K562 (cell line): ENCODE results near the gene COX4I2. TPM values are rescaled to one million over a fixed set of nuclear protein-coding genes. Genes with fewer than 3 reads are reported as not detected.

Experiments used
- ATAC-seq: fragments of 200-7000 bp; cut with Tn5 transposase; 3 replicates; pipeline ENCODE4 v1.9.1; 2020; ENCODE audit warnings: moderate library complexity
- BruUV-seq: library from RNA; stranded (reverse); fragments of 400-500 nt; replicated peaks from 2 replicates; lab custom pipeline; 2021; lab: Mats Ljungman, UMichigan
- CTCF ChIA-PET: fragments of 300-600 bp; formaldehyde crosslinking; extraction: SDS; loops from one replicate; lab custom pipeline; 2021; ENCODE audit warnings: low intra/inter-chr PET ratio; lab: Yijun Ruan, JAX
- POLR2A ChIA-PET: fragments of 300-600, 350-650 bp; sonication (Branson Sonifier 250); formaldehyde crosslinking; extraction: SDS; loops from one replicate; lab custom pipeline; 2021; ENCODE audit warnings: antibody characterized with exemption, inconsistent platforms; lab: Yijun Ruan, JAX
- DNase-seq, 4 experiments: peaks; one replicate each; pipeline versions ENCODE4 v3.0.0 to v3.0.0-alpha.2; 2011 to 2018; ENCODE audit warnings: low spot score in 3 of 4, mixed read lengths in 3 of 4; ENCODE audit errors: extremely low read depth in 1 of 4
- FAIRE-seq: peaks from 2 replicates; lab custom pipeline; 2011; peaks lifted over from hg19 to GRCh38; lab: Jason Lieb, UNC
- H2AFZ ChIP-seq: 2 replicates; pipeline ENCODE4 v1.6.0; 2011; ENCODE audit warnings: low read depth, low read length, control low read depth, inconsistent platforms
- H3K27ac ChIP-seq: fragments of 200-600 bp; 3 replicates; pipeline ENCODE4 v1.8.0; 2011; ENCODE audit warnings: low read depth, mild to moderate bottlenecking, control low read depth, inconsistent platforms, low read length, moderate library complexity, mixed read lengths; ENCODE audit errors: extremely low read depth
- H3K27me3 ChIP-seq, 2 experiments: fragments of 300-600 bp in 1 of 2; 2 replicates in 1 of 2; 3 replicates in 1 of 2; pipeline versions ENCODE4 v1.6.0 to v1.8.0; 2011; ENCODE audit warnings: inconsistent platforms in 2 of 2, low read length in 2 of 2, mild to moderate bottlenecking in 1 of 2, mixed read lengths in 1 of 2, moderate library complexity in 1 of 2; ENCODE audit not compliant: control insufficient read depth in 2 of 2, insufficient read depth in 2 of 2
- H3K36me3 ChIP-seq: fragments of 300-600 bp; 3 replicates; pipeline ENCODE4 v1.8.0; 2011; ENCODE audit warnings: mild to moderate bottlenecking, low read length, inconsistent platforms; ENCODE audit not compliant: control insufficient read depth, insufficient read depth
- H3K4me1 ChIP-seq, 2 experiments: fragments of 200-600 bp in 1 of 2; replicated peaks in 1 of 2; 2 replicates in 1 of 2; 3 replicates in 1 of 2; pipeline versions ENCODE4 v1.5.1 to v1.8.0; 2011; ENCODE audit warnings: inconsistent platforms in 2 of 2, low read length in 2 of 2, mild to moderate bottlenecking in 1 of 2, mixed read lengths in 1 of 2, moderate library complexity in 1 of 2; ENCODE audit not compliant: control insufficient read depth in 2 of 2, insufficient read depth in 2 of 2
- H3K4me2 ChIP-seq: 2 replicates; pipeline ENCODE4 v1.6.1; 2011; ENCODE audit warnings: low read length, control low read depth, inconsistent platforms, mixed read lengths; ENCODE audit not compliant: insufficient read depth
- H3K4me3 ChIP-seq: fragments of 200-600 bp; sonication (generic), shearing (Covaris generic); 2 replicates; pipeline ENCODE4 v1.5.1; 2016; ENCODE audit warnings: control low read depth, inconsistent platforms
- H3K79me2 ChIP-seq: fragments of 200-600 bp; 3 replicates; pipeline ENCODE4 v1.8.0; 2011; ENCODE audit warnings: low read length, inconsistent platforms; ENCODE audit not compliant: control insufficient read depth, insufficient read depth
- H3K9ac ChIP-seq, 2 experiments: 2 replicates each; pipeline versions ENCODE4 v1.6.0 to v1.6.1; 2011; ENCODE audit warnings: low read depth in 2 of 2, low read length in 2 of 2, control low read depth in 1 of 2, inconsistent platforms in 1 of 2, mild to moderate bottlenecking in 1 of 2, mixed read lengths in 1 of 2; ENCODE audit not compliant: insufficient read depth in 1 of 2
- H3K9me1 ChIP-seq: one replicate; pipeline ENCODE4 v1.6.0; 2011; ENCODE audit warnings: inconsistent platforms, mild to moderate bottlenecking, low read length, moderate library complexity; ENCODE audit not compliant: control insufficient read depth, insufficient read depth
- H3K9me3 ChIP-seq: replicated peaks from 2 replicates; pipeline ENCODE4 v1.5.1; 2011; ENCODE audit warnings: low read depth, low read length, inconsistent platforms; ENCODE audit not compliant: control insufficient read depth, insufficient read depth
- H4K20me1 ChIP-seq: replicated peaks from 2 replicates; pipeline ENCODE4 v1.6.1; 2011; ENCODE audit warnings: low read length, inconsistent platforms, mixed read lengths; ENCODE audit not compliant: control insufficient read depth, insufficient read depth
- CC2D1A ChIP-seq: fragments of 450-650 bp; IDR thresholded peaks from 2 replicates; pipeline ENCODE4 v1.6.1; 2017; ENCODE audit warnings: mild to moderate bottlenecking
- E2F3 ChIP-seq: fragments of 250-450 bp; sonication (Bioruptor Pico); IDR thresholded peaks from 2 replicates; pipeline ENCODE4 v1.4.0; 2020; ENCODE audit warnings: mild to moderate bottlenecking
- GMEB1 ChIP-seq: fragments of 250-450 bp; sonication (Bioruptor Pico); IDR thresholded peaks from 2 replicates; pipeline ENCODE4 v1.4.0; 2020; ENCODE audit warnings: mild to moderate bottlenecking
- KDM2B ChIP-seq: fragments of 250-450 bp; sonication (Bioruptor Pico); IDR thresholded peaks from 2 replicates; pipeline ENCODE4 v1.8.0; 2021; ENCODE audit warnings: mild to moderate bottlenecking, moderate library complexity
- MAFF ChIP-seq: IDR thresholded peaks from 2 replicates; pipeline ENCODE4 v1.6.1; 2012; ENCODE audit warnings: low read length, improper control_type of control experiment
- MAFK ChIP-seq: IDR thresholded peaks from 2 replicates; pipeline ENCODE4 v1.6.1; 2011; ENCODE audit warnings: low read length, improper control_type of control experiment
- RBBP5 ChIP-seq: fragments of 200-600 bp; sonication (generic); IDR thresholded peaks from 2 replicates; pipeline ENCODE4 v1.6.1; 2012; ENCODE audit warnings: borderline replicate concordance, mild to moderate bottlenecking, low read length, control low read depth, inconsistent platforms; ENCODE audit not compliant: insufficient read depth, poor library complexity, severe bottlenecking
- SIN3A ChIP-seq, 2 experiments: fragments of 150-350 bp in 1 of 2; IDR thresholded peaks; 2 replicates each; pipeline ENCODE4 v1.6.1; 2011 to 2016; ENCODE audit warnings: borderline replicate concordance in 2 of 2, low read depth in 2 of 2, low read length in 2 of 2, mild to moderate bottlenecking in 2 of 2, moderate library complexity in 2 of 2; ENCODE audit not compliant: control insufficient read depth in 1 of 2
- SNRNP70 ChIP-seq: fragments of 200-400 bp; formaldehyde crosslinking; optimal IDR thresholded peaks from 2 replicates; pipeline ENCODE3; 2017; ENCODE audit warnings: low read depth, low read length
- TEAD4 ChIP-seq, 2 experiments: sonication (generic) in 1 of 2; formaldehyde crosslinking in 1 of 2; IDR thresholded peaks; 2 replicates each; pipeline versions ENCODE4 v1.6.1 to v1.8.0; 2012 to 2022; ENCODE audit warnings: borderline replicate concordance in 1 of 2, inconsistent platforms in 1 of 2, low read length in 1 of 2, mild to moderate bottlenecking in 1 of 2, missing genetic modification reagents in 1 of 2
- ZNF589 ChIP-seq: fragments of 200-800 bp; sonication (Bioruptor generic); IDR thresholded peaks from 2 replicates; pipeline ENCODE4 v1.6.1; 2016; ENCODE audit warnings: low read depth, missing genetic modification characterization, missing compliant biosample characterization
- WGBS: fragments of 100-300 bp; shearing (Covaris generic); methylation state at CpG from one replicate; pipeline ENCODE4 v1.1.6; 2016; ENCODE audit warnings: low coverage, mixed read lengths; ENCODE audit not compliant: insufficient coverage; ENCODE audit errors: missing lambda C conversion rate; 5-methylcytosine and 5-hydroxymethylcytosine counted together
- in situ Hi-C: fragments of 300-500 bp; cut with MboI; formaldehyde crosslinking; loops from 4 replicates; pipeline ENCODE4 v1.15.0; 2018; ENCODE audit warnings: inconsistent platforms, mixed read lengths
- intact Hi-C: fragments of 100-400 bp; cut with micrococcal nuclease; formaldehyde crosslinking; loops from 2 replicates; pipeline ENCODE4 v1.14.2; 2022
- polyA plus RNA-seq, 8 experiments: library from polyadenylated mRNA; depleted of rRNA in 4 of 8; stranded (reverse) in 5 of 8; unstranded in 3 of 8; fragments of >200 nt; fragmentation: Nextera tagmentation in 2 of 8; fragmentation: Illumina TruSeq in 1 of 8; extraction: Ambion mirVana in 2 of 8; extraction: Trizol in 1 of 8; gene quantifications; 2 replicates each; pipeline versions ENCODE4 v1.2.1 to v1.2.3, GENCODE V29; 2011 to 2014; ENCODE audit warnings: inconsistent platforms in 1 of 8, missing spikeins in 1 of 8
- total RNA-seq, 7 experiments: library from RNA; depleted of rRNA in 6 of 7; stranded (reverse); fragments of >200 nt in 6 of 7; fragmentation: Illumina TruSeq in 2 of 7; extraction: Trizol in 2 of 7; gene quantifications; 2 replicates each; pipeline versions ENCODE4 v1.2.1 to v1.2.3, GENCODE V29; 2011 to 2021; ENCODE audit warnings: low replicate concordance in 1 of 7
- TF ChIP-seq, protein P1 (sequence below): sonication (generic); formaldehyde crosslinking; IDR thresholded peaks from 2 replicates; pipeline ENCODE4 v1.8.0; 2022; ENCODE audit warnings: mild to moderate bottlenecking, missing genetic modification reagents
- TF ChIP-seq, protein P2 (sequence below): fragments of 250-450 bp; sonication (Bioruptor Pico); IDR thresholded peaks from 2 replicates; pipeline ENCODE4 v1.5.0; 2021; ENCODE audit warnings: mild to moderate bottlenecking, moderate library complexity

The COX4I2 gene
- total and polyA plus RNA-seq, 9 of the 15 experiments (the other 6 are each of a cell fraction or from before 2014, with no cell fraction given), result not detected

DNA sequence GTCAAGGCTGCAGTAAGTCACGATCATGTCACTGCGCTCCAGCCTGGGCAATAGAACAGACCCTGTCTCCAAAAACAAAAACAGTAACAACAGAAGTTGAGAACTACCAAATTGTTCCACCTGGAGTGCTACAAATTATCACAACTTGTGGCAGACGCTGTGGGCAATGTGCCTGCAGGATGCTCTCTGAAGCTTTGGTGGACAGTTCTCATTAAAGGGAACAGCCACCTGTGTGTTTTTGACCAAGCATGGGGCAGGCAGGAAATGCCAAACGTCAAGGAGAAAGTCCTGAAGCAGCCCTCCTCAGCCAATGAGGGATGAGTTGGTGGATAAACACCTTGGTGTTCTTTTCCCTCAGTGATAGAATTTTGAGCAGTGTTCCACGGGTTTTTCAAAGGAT lies 15.8 kb downstream of the COX4I2 start (continued):
- TF ChIP-seq RBBP5 (no peak), TEAD4 (IDR thresholded peaks at IDR 0.05; ENCODE audit: low read length) (no peak), TEAD4 (CRISPR knock-in tag; IDR thresholded peaks at IDR 0.05; ENCODE audit: borderline replicate concordance) (no peak), SNRNP70 (no peak)
- TF ChIP-seq, all 486 proteins: peak for 0

DNA sequence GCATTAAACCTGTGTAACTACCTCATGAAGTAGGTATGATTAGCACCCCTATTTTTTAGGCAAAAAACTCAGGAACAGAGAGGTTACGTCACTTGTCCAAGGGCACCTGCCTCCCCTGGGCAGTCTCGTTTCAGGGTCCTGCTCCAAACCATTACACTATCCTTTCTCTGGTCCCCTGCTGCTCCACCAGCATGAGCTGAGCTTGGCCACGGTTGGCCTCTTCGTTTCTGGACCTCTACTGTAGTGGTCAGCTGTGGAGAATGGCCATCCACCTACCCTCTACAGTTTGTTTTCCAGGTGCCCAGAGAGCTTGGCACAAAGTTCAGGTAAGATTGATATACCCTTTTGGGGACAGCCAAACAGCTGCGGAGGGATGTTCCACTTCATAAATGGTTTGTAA lies 16.8 kb downstream of the COX4I2 start:
- no peak for FAIRE-seq
- in situ Hi-C loops, result no loop called here
- TF ChIP-seq CC2D1A (no peak), SIN3A (IDR thresholded peaks at IDR 0.05; ENCODE audit: borderline replicate concordance in 2 of 2, control insufficient read depth in 1 of 2, low read depth in 2 of 2, low read length in 2 of 2) (no peak), MAFF (no peak), GMEB1 (no peak), E2F3 (CRISPR knock-in tag) (no peak), ZNF589 (CRISPR knock-in tag) (no peak), MAFK (no peak), KDM2B (CRISPR knock-in tag) (no peak)
- TF ChIP-seq, protein P1, sequence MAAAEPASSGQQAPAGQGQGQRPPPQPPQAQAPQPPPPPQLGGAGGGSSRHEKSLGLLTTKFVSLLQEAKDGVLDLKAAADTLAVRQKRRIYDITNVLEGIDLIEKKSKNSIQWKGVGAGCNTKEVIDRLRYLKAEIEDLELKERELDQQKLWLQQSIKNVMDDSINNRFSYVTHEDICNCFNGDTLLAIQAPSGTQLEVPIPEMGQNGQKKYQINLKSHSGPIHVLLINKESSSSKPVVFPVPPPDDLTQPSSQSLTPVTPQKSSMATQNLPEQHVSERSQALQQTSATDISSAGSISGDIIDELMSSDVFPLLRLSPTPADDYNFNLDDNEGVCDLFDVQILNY (CRISPR knock-in tag), result no peak
- TF ChIP-seq, protein P2, sequence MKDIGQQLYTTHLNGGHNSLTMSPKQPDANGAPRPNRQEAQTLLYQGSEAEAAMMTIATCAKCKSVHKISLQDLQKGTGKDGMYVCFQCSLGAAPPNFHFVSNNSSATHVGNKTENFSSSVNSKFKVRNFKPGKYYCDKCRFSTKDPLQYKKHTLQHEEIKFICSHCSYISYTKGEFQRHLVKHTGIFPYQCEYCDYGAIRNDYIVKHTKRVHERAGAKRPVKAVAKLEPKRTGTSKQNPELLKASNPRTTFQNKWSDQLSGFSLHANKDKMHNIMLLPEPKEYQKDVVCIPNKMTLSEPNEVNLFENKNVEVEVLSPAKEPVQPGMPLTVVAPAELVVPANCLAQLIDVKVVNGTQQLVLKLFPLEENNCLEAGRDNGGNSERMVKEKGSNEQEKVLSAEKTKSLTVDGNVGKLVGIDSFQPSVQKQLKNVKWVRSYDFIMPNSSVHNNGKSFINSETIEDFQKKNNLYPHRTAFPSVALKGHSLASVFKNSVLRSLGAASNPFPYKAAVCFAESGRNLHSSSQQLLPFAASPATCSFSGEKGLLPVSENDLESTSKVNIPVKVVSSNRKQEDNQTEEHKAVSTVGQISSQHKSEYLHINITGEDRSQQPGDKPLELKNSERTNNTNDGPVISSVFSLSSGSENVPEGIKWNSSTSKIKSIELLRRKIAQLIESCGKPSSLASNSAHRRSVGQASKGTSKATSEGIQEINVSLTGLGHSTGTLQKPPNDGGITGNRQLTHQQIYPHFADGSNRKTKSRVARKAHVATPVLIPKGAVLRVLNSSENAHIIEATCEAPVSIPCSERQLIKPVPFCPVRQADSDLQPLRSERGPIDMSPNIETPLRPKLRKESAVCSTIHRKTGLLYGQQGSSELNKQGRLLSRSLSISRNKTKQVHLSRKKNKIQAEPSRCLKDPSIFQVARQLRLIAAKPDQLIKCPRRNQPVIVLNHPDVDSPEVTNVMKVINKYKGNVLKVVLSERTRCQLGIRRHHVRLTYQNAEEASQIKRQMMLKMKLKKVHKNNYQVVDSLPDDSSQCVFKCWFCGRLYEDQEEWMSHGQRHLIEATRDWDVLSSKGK (CRISPR knock-in tag), result no peak

More for the DNA sequence above, 16.8 kb downstream of the COX4I2 start:
- H3K4me3 ChIP-seq, result no peak overlapping the region
- ChIA-PET CTCF (no interaction called here), POLR2A (interaction anchor here (0.6 to 0.9 kb wide), 2 partner anchors 33 to 96 kb away, joined by 3 read pairs; no protein-coding TSS in a partner anchor)
- H3K36me3 ChIP-seq, result no peaks in the 10 kb centered on the region
- no peaks in the 10 kb centered on the region for H3K9me3 ChIP-seq
- H3K27me3 ChIP-seq, result no peaks in the 10 kb centered on the region
- H3K79me2 ChIP-seq, result no peaks in the 10 kb centered on the region
- H4K20me1 ChIP-seq, result no peaks in the 10 kb centered on the region
- H3K9ac ChIP-seq, result peak overlapping the region in 1 of 2 experiments; percentile 76; a peak in 1 of 4 replicates
- no peaks in the 10 kb centered on the region for H3K9me1 ChIP-seq
- H3K27ac ChIP-seq, result no peak overlapping the region
- H3K4me2 ChIP-seq, result no peak overlapping the region
- H3K4me1 ChIP-seq, result no peaks in the 10 kb centered on the region; a peak in 1 of 5 replicates
- intact Hi-C loops, result no loop called here
- DNase-seq, result no peak
- WGBS, result 36% methylated on average over 5 of the region's 5 CpGs
- no peak overlapping the region for H2AFZ ChIP-seq
- no TSS peak for BruUV-seq
- peak; percentile 38; the same call in 1 of the 3 replicates for ATAC-seq
